Colonic mucosa (tissue), 4 donors: ENCODE measurements around the gene DPH7. TPM values are rescaled to one million over a fixed set of nuclear protein-coding genes. Genes with fewer than 3 reads are reported as not detected.
"Not testable (repeated sequence)": the region's sequence is repeated elsewhere in the genome, so short reads cannot be mapped to it uniquely, and the experiment has no call there.

Source experiments
- DNase-seq: peaks from one replicate; pipeline ENCODE4 v3.0.0-alpha.2; 2020
- H3K27ac ChIP-seq: fragments of 200-600 bp; one replicate; pipeline ENCODE4 v1.8.0; 2021
- H3K27me3 ChIP-seq: fragments of 200-600 bp; one replicate; pipeline ENCODE4 v1.8.0; 2021
- H3K36me3 ChIP-seq: fragments of 200-600 bp; one replicate; pipeline ENCODE4 v1.8.0; 2021
- H3K4me1 ChIP-seq: fragments of 200-600 bp; one replicate; pipeline ENCODE4 v1.8.0; 2021; ENCODE audit warnings: mild to moderate bottlenecking
- H3K4me3 ChIP-seq: fragments of 200-600 bp; one replicate; pipeline ENCODE4 v1.8.0; 2021
- H3K9ac ChIP-seq, 2 donors: one replicate each; pipeline ENCODE4 v1.7.0; 2013; ENCODE audit warnings: control low read depth in 2 of 2, low read depth in 2 of 2, low read length in 2 of 2
- H3K9me3 ChIP-seq: fragments of 200-600 bp; one replicate; pipeline ENCODE4 v1.8.0; 2021
- intact Hi-C: fragments of 100-400 bp; cut with DNase I; formaldehyde crosslinking; loops from one replicate; pipeline ENCODE4 v1.14.1; 2022
- total RNA-seq, 2 donors: library from RNA; stranded (reverse); fragmentation: NEBNext Ultra II Directional in 1 of 2; extraction: Animal tissue kit (Norgen Biotek cat#: 25700) in 1 of 2; gene quantifications; one replicate each; pipeline ENCODE4 v1.2.1, GENCODE V29; 2021
- TF ChIP-seq, protein P1 (sequence below): fragments of 200-600 bp; IDR thresholded peaks from one replicate; pipeline ENCODE4 v1.8.0; 2022; ENCODE audit warnings: antibody characterized with exemption, mild to moderate bottlenecking
- donor health status: healthy.
- donor health status: DM: no; HTN: no; CAD: no.
- donor health status: DM: no; HTN: no; CAD: no.

DPH7 gene
- total RNA-seq = 10 to 100 TPM; 15.6 to 30.6 TPM

GRCh38 chr9:137578518-137579258, at the start of gene DPH7:
Gene DPH7 (minus strand): TSS chr9:137578925. CDS start chr9:137578777, 148 bp downstream.
- intact Hi-C loops = no loop called here
- Histone ChIP-seq H3K27ac (peak within 1 kb of the TSS; percentile 83), H3K4me3 (peak within 1 kb of the TSS; percentile 96), H3K9me3 (no peaks in the 10 kb centered on the region), H3K9ac (peak within 1 kb of the TSS; percentile 63 to 81), H3K36me3 (no peaks in the 10 kb centered on the region), H3K27me3 (no peaks in the 10 kb centered on the region), H3K4me1 (no peaks in the 10 kb centered on the region)
- TF ChIP-seq, protein P1, sequence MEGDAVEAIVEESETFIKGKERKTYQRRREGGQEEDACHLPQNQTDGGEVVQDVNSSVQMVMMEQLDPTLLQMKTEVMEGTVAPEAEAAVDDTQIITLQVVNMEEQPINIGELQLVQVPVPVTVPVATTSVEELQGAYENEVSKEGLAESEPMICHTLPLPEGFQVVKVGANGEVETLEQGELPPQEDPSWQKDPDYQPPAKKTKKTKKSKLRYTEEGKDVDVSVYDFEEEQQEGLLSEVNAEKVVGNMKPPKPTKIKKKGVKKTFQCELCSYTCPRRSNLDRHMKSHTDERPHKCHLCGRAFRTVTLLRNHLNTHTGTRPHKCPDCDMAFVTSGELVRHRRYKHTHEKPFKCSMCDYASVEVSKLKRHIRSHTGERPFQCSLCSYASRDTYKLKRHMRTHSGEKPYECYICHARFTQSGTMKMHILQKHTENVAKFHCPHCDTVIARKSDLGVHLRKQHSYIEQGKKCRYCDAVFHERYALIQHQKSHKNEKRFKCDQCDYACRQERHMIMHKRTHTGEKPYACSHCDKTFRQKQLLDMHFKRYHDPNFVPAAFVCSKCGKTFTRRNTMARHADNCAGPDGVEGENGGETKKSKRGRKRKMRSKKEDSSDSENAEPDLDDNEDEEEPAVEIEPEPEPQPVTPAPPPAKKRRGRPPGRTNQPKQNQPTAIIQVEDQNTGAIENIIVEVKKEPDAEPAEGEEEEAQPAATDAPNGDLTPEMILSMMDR = peak; percentile 95
- DNase-seq = peak; percentile 99

GRCh38 chr9:137627406-137627805, 48.7 kb upstream of the DPH7 start:
- H3K4me1 ChIP-seq, H3K9ac ChIP-seq, DNase-seq, H3K4me3 ChIP-seq, intact Hi-C loops, H3K36me3 ChIP-seq, H3K27ac ChIP-seq, H3K27me3 ChIP-seq, H3K9me3 ChIP-seq: not testable (repeated sequence)

DNA sequence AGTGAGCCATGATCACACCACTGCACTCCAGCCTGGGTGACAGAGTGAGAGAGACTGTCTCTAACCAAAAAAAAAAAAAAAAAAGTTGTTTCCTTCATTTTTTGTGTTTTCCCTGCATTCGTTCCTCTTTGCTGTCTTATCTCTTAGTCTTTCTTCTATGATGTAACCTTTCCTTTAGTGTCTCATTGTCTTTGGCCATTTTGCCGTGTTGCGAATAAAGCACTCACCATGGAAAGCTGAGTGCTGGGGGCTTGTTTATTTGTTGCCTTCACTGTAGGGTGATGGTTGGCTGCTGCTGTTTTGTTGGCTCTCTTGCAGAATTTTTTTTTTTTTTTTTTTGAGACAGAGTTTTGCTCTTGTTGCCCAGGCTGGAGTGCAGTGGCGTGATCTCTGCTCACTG, 47.7 kb upstream of the DPH7 start:
- no peak overlapping the region for H3K9ac ChIP-seq
- H3K9me3 ChIP-seq = no peaks in the 10 kb centered on the region
- H3K27ac ChIP-seq = no peak overlapping the region
- peaks cover 7% of the 10 kb centered on the region for H3K4me1 ChIP-seq
- H3K4me3 ChIP-seq = no peak overlapping the region
- TF ChIP-seq, protein P1 = no peak
- no peak for DNase-seq
- H3K36me3 ChIP-seq = no peaks in the 10 kb centered on the region
- intact Hi-C loops = no loop called here
- H3K27me3 ChIP-seq = no peaks in the 10 kb centered on the region

GRCh38 chr9:137622211-137622610, 43.5 kb upstream of the DPH7 start:
- not testable (repeated sequence) for DNase-seq
- H3K4me1 ChIP-seq = peaks cover 19% of the 10 kb centered on the region

DNA sequence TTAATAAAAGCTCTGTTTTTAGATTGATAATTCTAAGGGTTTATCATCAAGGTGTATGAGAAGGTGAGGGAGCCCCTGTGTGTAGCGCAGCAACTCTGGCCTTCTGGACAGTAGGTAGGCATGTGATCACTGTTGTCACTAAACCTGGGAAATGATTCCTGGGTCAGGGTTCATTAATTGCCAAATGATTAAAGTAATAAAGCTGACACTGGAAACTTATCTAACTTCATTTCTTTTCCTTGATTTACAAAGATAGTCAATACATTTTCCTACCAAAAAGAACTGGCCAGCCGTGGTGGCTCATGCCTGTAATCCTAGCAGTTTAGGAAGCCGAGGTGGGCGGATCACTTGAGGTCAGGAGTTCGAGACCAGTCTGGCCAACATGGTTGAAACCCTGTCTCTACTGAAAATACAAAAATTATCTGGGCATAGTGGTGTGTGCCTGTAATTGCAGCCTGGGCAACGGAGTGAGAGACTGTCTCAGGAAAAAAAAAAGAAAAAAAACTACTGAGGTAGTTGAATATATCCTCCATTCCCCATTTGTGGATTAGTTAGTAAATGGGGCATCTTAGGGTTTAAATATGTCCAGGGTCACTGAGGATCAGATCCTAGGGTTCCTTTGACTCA, 42.5 kb upstream of the DPH7 start:
- H3K4me1 ChIP-seq = peaks cover 19% of the 10 kb centered on the region
- no peaks in the 10 kb centered on the region for H3K9me3 ChIP-seq
- no peak overlapping the region for H3K27ac ChIP-seq
- peak overlapping the region in 1 of 2 donors; percentile 19 for H3K9ac ChIP-seq
- TF ChIP-seq, protein P1 = no peak
- intact Hi-C loops = no loop called here
- DNase-seq = no peak
- no peaks in the 10 kb centered on the region for H3K27me3 ChIP-seq
- no peaks in the 10 kb centered on the region for H3K36me3 ChIP-seq
- H3K4me3 ChIP-seq = no peak overlapping the region

More at GRCh38 chr9:137622211-137622610, 43.5 kb upstream of the DPH7 start:
- H3K9me3 ChIP-seq, H3K4me3 ChIP-seq, intact Hi-C loops, H3K27me3 ChIP-seq, H3K9ac ChIP-seq, H3K27ac ChIP-seq, H3K36me3 ChIP-seq: not testable (repeated sequence)

DNA sequence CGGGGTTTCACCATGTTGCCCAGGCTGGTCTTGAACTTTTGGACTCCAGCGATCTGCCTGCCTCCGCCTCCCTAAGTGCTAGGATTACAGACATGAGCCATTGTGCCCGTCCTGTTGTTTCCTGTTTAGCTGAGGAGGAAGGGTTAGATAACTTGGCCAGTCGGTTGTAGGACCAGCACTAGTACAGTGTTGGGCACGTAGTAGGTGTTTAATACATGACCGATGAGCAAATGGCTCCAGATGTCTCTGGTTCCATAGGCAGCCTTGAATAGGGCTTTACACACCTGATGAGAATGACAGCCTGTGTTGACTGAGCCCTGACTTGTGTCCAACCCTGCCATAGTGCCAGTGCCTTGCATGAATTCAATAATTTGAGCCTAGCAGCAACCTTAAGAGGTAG, 41.9 kb upstream of the DPH7 start:
- Histone ChIP-seq H3K9ac (peak overlapping the region in 1 of 2 donors; percentile 1), H3K4me1 (peaks cover 19% of the 10 kb centered on the region), H3K27ac (no peak overlapping the region), H3K27me3 (no peaks in the 10 kb centered on the region), H3K4me3 (no peak overlapping the region), H3K36me3 (no peaks in the 10 kb centered on the region), H3K9me3 (no peaks in the 10 kb centered on the region)
- intact Hi-C loops = no loop called here
- TF ChIP-seq, protein P1 = no peak
- no peak for DNase-seq
